ENCODE measurements around the gene TPK1.

DNA sequence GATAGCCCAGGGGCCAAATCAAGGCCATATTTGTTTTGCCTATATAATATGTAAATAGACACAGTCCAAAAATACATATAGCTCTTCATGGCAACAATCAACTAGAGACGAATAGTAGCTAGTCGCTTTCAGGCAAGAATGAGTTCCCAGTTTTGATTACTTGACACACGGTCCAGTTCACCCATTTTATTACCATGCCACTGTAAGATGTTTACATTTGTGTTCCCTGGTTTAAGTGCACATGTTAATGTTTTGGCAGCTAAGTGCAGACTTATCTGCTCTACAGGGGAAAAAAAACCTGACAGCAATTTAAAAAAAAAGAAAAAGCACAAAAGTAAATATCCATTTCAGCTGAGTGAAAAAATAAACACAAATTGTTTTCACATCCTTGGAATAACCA lies 213.1 kb downstream of the TPK1 start:
- TF ChIP-seq, protein P1, sequence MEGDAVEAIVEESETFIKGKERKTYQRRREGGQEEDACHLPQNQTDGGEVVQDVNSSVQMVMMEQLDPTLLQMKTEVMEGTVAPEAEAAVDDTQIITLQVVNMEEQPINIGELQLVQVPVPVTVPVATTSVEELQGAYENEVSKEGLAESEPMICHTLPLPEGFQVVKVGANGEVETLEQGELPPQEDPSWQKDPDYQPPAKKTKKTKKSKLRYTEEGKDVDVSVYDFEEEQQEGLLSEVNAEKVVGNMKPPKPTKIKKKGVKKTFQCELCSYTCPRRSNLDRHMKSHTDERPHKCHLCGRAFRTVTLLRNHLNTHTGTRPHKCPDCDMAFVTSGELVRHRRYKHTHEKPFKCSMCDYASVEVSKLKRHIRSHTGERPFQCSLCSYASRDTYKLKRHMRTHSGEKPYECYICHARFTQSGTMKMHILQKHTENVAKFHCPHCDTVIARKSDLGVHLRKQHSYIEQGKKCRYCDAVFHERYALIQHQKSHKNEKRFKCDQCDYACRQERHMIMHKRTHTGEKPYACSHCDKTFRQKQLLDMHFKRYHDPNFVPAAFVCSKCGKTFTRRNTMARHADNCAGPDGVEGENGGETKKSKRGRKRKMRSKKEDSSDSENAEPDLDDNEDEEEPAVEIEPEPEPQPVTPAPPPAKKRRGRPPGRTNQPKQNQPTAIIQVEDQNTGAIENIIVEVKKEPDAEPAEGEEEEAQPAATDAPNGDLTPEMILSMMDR (IDR thresholded peaks at IDR 0.05) = no peak
- TF ChIP-seq POLR2AphosphoS5 (IDR thresholded peaks at IDR 0.05) = no peak

All from upper lobe of left lung (tissue), 4 donors.